Ovary (tissue), 9 donors: ENCODE measurements around the gene FHOD3. TPM values are rescaled to one million over a fixed set of nuclear protein-coding genes. Genes with fewer than 3 reads are reported as not detected.

Source experiments
- DNase-seq, 5 donors: peaks; one replicate each; pipeline ENCODE4 v3.0.0-alpha.2; 2019 to 2020
- H3K27ac ChIP-seq, 2 donors: fragments of 200-600 bp; one replicate each; pipeline versions ENCODE4 v1.5.1 to v1.8.0; 2019 to 2022
- H3K27me3 ChIP-seq: fragments of 200-600 bp; one replicate; pipeline ENCODE4 v1.8.0; 2022
- H3K36me3 ChIP-seq: fragments of 200-600 bp; sonication (generic); one replicate; pipeline ENCODE4 v1.5.1; 2019
- H3K4me1 ChIP-seq: one replicate; pipeline ENCODE4 v1.8.1; 2013; ENCODE audit warnings: mild to moderate bottlenecking, moderate library complexity; ENCODE audit not compliant: insufficient read depth
- H3K4me3 ChIP-seq: fragments of 200-600 bp; sonication (generic); one replicate; pipeline ENCODE4 v1.5.1; 2017
- H3K9me3 ChIP-seq, 2 donors: fragments of 200-600 bp in 1 of 2; sonication (generic) in 1 of 2; one replicate each; pipeline versions ENCODE4 v1.5.1 to v1.8.1; 2013 to 2019; ENCODE audit warnings: mild to moderate bottlenecking in 1 of 2, moderate library complexity in 1 of 2
- CTCF ChIP-seq, 3 donors: fragments of 450-650 bp in 2 of 3; fragments of 200-600 bp in 1 of 3; IDR thresholded peaks; one replicate each; pipeline versions ENCODE4 v1.5.1 to v1.8.0; 2016 to 2022; ENCODE audit warnings: antibody characterized with exemption in 3 of 3, mild to moderate bottlenecking in 1 of 3
- EP300 ChIP-seq: sonication (generic); formaldehyde crosslinking; IDR thresholded peaks from one replicate; pipeline ENCODE4 v1.6.1; 2017; ENCODE audit warnings: antibody characterized with exemption
- POLR2A ChIP-seq: fragments of 450-650 bp; IDR thresholded peaks from one replicate; pipeline ENCODE4 v1.6.1; 2017; ENCODE audit warnings: antibody characterized with exemption, mild to moderate bottlenecking, moderate library complexity
- WGBS, 3 donors: extraction: QIAGEN DNeasy Blood & Tissue Kit in 1 of 3; methylation state at CpG; one replicate each; pipeline versions ENCODE4 v1.1.5 to v1.1.7; 2013 to 2017; 5-methylcytosine and 5-hydroxymethylcytosine counted together
- intact Hi-C, 4 donors: fragments of 100-400 bp; cut with DNase I; formaldehyde crosslinking; loops; one replicate each; pipeline versions ENCODE4 v1.11.0 to v1.15.1; 2022 to 2023
- polyA plus RNA-seq, 2 donors: library from polyadenylated mRNA; stranded (reverse); fragments of 200-250 nt in 1 of 2; fragments of 350-450 nt in 1 of 2; fragmentation: Illumina TruSeq in 1 of 2; extraction: RNeasy Lipid Tissue Mini Kit (QIAGEN cat#74804) in 1 of 2; gene quantifications; one replicate each; pipeline ENCODE4 v1.2.3, GENCODE V29; 2013 to 2014
- total RNA-seq, 7 donors: library from RNA; depleted of rRNA in 2 of 7; stranded (reverse); fragments of >200 nt in 2 of 7; fragmentation: NEBNext Ultra II Directional in 3 of 7; extraction: Animal tissue kit (Norgen Biotek cat#: 25700) in 3 of 7; gene quantifications; one replicate each; pipeline versions ENCODE4 v1.1.0 to v1.2.4, GENCODE V29; 2016 to 2023
- donor health status: DM: no; HTN: no; CAD: no; lungs with moderate emphysema.
- donor health status: DM: no; HTN: no; CAD: no.
- donor health status: Bipolar disorder and iron deficiency.
- donor health status: DM: yes; HTN: yes; CAD: no.
- donor health status: DM: no; HTN: no; CAD: no.
- donor health status: DM: yes; HTN: yes; CAD: no.

The FHOD3 gene
- total and polyA plus RNA-seq, 9 donors, result 3.5 to 62.5 (median 11.0) TPM

- intact Hi-C loops, result no loop called here
- no peak overlapping the region for H3K4me3 ChIP-seq
Observed at GRCh38 chr18:36275561-36275960, 22.0 kb upstream of the FHOD3 start.

GRCh38 chr18:36279001-36279400 is 18.5 kb upstream of the FHOD3 start:
- Histone ChIP-seq H3K36me3 (no peaks in the 10 kb centered on the region), H3K27ac (no peak overlapping the region), H3K27me3 (no peaks in the 10 kb centered on the region), H3K4me3 (no peak overlapping the region), H3K9me3 (no peaks in the 10 kb centered on the region), H3K4me1 (no peaks in the 10 kb centered on the region)
- 78 to 84% (median 81%) methylated on average over 3 of the region's 3 CpGs for WGBS, 3 donors
- no peak for DNase-seq
- no peak for TF ChIP-seq EP300
- TF ChIP-seq POLR2A, result no peak
- no peak for TF ChIP-seq CTCF (IDR thresholded peaks at IDR 0.05)
- intact Hi-C loops, result no loop called here

More at GRCh38 chr18:36275561-36275960, 22.0 kb upstream of the FHOD3 start:
- no peaks in the 10 kb centered on the region for H3K27me3 ChIP-seq
- H3K9me3 ChIP-seq, result no peaks in the 10 kb centered on the region
- TF ChIP-seq CTCF (IDR thresholded peaks at IDR 0.05), result no peak
- no peak for TF ChIP-seq POLR2A
- no peaks in the 10 kb centered on the region for H3K4me1 ChIP-seq
- 85 to 90% (median 86%) methylated on average over 1 of the region's 1 CpG for WGBS, 3 donors
- no peak for DNase-seq
- no peaks in the 10 kb centered on the region for H3K36me3 ChIP-seq
- H3K27ac ChIP-seq, result no peak overlapping the region

- Histone ChIP-seq H3K4me1 (no peaks in the 10 kb centered on the region), H3K9me3 (no peaks in the 10 kb centered on the region), H3K4me3 (no peak overlapping the region), H3K36me3 (no peaks in the 10 kb centered on the region), H3K27ac (no peak overlapping the region), H3K27me3 (no peaks in the 10 kb centered on the region)
- TF ChIP-seq CTCF (IDR thresholded peaks at IDR 0.05) (no peak), EP300 (no peak), POLR2A (no peak)
- intact Hi-C loops, result loop anchor here in 3 of 4 donors (5.0 to 10.0 kb wide), 4 partner anchors 77 to 267 kb away; no protein-coding TSS in a partner anchor
- 43 to 63% (median 57%) methylated on average over 3 of the region's 3 CpGs for WGBS, 3 donors
- DNase-seq, result peak in 1 of 5 donors; percentile 37
Observed at GRCh38 chr18:36281936-36282335, 15.6 kb upstream of the FHOD3 start.

- Histone ChIP-seq H3K4me3 (no peak overlapping the region), H3K4me1 (no peaks in the 10 kb centered on the region), H3K27ac (no peak overlapping the region), H3K9me3 (no peaks in the 10 kb centered on the region), H3K27me3 (no peaks in the 10 kb centered on the region), H3K36me3 (no peaks in the 10 kb centered on the region)
- DNase-seq, result no peak
- intact Hi-C loops, result loop anchor here in 3 of 4 donors (5.0 to 10.0 kb wide), 4 partner anchors 79 to 269 kb away; no protein-coding TSS in a partner anchor
- 72 to 84% (median 81%) methylated on average over 6 of the region's 6 CpGs for WGBS, 3 donors
- TF ChIP-seq EP300 (no peak), CTCF (IDR thresholded peaks at IDR 0.05) (no peak), POLR2A (no peak)
Observed at GRCh38 chr18:36283448-36283847, 14.1 kb upstream of the FHOD3 start.
